Mucosa of rectum (tissue), 2 donors: ENCODE results near the gene PRRX2.

ENCODE experiments used
- H3K27ac ChIP-seq, 2 donors: one replicate each; pipeline ENCODE4 v1.7.0; 2013; ENCODE audit warnings: inconsistent platforms in 2 of 2, low read depth in 2 of 2, low read length in 2 of 2
- H3K27me3 ChIP-seq, 2 donors: one replicate each; pipeline ENCODE4 v1.7.0; 2013; ENCODE audit warnings: low read length in 2 of 2; ENCODE audit not compliant: control insufficient read depth in 2 of 2, insufficient read depth in 2 of 2
- H3K36me3 ChIP-seq, 2 donors: one replicate each; pipeline ENCODE4 v1.7.0; 2013; ENCODE audit warnings: low read length in 2 of 2; ENCODE audit not compliant: control insufficient read depth in 2 of 2, insufficient read depth in 2 of 2
- H3K4me1 ChIP-seq, 2 donors: one replicate each; pipeline ENCODE4 v1.7.0; 2013; ENCODE audit warnings: low read length in 2 of 2, mild to moderate bottlenecking in 1 of 2; ENCODE audit not compliant: control insufficient read depth in 2 of 2, insufficient read depth in 2 of 2
- H3K4me3 ChIP-seq, 2 donors: one replicate each; pipeline ENCODE4 v1.7.0; 2013; ENCODE audit warnings: low read length in 2 of 2
- H3K9ac ChIP-seq, 2 donors: one replicate each; pipeline ENCODE4 v1.7.0; 2013; ENCODE audit warnings: low read length in 2 of 2, low read depth in 1 of 2, mild to moderate bottlenecking in 1 of 2
- H3K9me3 ChIP-seq, 2 donors: one replicate each; pipeline ENCODE4 v1.7.0; 2013; ENCODE audit warnings: low read length in 2 of 2; ENCODE audit not compliant: control insufficient read depth in 2 of 2
- donor health status: healthy.
- donor health status: Normal muscosa, but diverticular disease.

The PRRX2 gene

GRCh38 chr9:129667378-129667777 is 1.9 kb downstream of the PRRX2 start:
- peaks cover 9 to 19% of the 10 kb centered on the region in 2 donors for H3K27me3 ChIP-seq
- no peak overlapping the region for H3K27ac ChIP-seq
- H3K36me3 ChIP-seq = no peaks in the 10 kb centered on the region

GRCh38 chr9:129667850-129668249 is 2.4 kb downstream of the PRRX2 start:
- Histone ChIP-seq H3K4me3 (no peak overlapping the region), H3K27me3 (peaks cover 9 to 19% of the 10 kb centered on the region in 2 donors), H3K4me1 (peaks cover 0 to 2% of the 10 kb centered on the region in 2 donors), H3K36me3 (no peaks in the 10 kb centered on the region), H3K9me3 (no peaks in the 10 kb centered on the region), H3K27ac (no peak overlapping the region), H3K9ac (no peak overlapping the region)

More at GRCh38 chr9:129667378-129667777, 1.9 kb downstream of the PRRX2 start:
- no peak overlapping the region for H3K9ac ChIP-seq
- no peak overlapping the region for H3K4me3 ChIP-seq
- H3K9me3 ChIP-seq = no peaks in the 10 kb centered on the region
- peaks cover 0 to 2% of the 10 kb centered on the region in 2 donors for H3K4me1 ChIP-seq

GRCh38 chr9:129669141-129669718 is 3.8 kb downstream of the PRRX2 start:
- H3K27me3 ChIP-seq = peaks cover 9 to 14% of the 10 kb centered on the region in 2 donors
- H3K36me3 ChIP-seq = no peaks in the 10 kb centered on the region
- no peak overlapping the region for H3K27ac ChIP-seq
- H3K4me3 ChIP-seq = no peak overlapping the region
- no peak overlapping the region for H3K9ac ChIP-seq
- H3K4me1 ChIP-seq = peaks cover 0 to 2% of the 10 kb centered on the region in 2 donors
- H3K9me3 ChIP-seq = no peaks in the 10 kb centered on the region

- Histone ChIP-seq H3K9me3 (no peaks in the 10 kb centered on the region), H3K36me3 (no peaks in the 10 kb centered on the region), H3K27me3 (peaks cover 6 to 14% of the 10 kb centered on the region in 2 donors), H3K4me3 (no peak overlapping the region), H3K9ac (no peak overlapping the region), H3K4me1 (no peaks in the 10 kb centered on the region), H3K27ac (no peak overlapping the region)
Measured at GRCh38 chr9:129669946-129670345, 4.5 kb downstream of the PRRX2 start.

GRCh38 chr9:129671065-129671464 is 5.6 kb downstream of the PRRX2 start:
- Histone ChIP-seq H3K27ac (no peak overlapping the region), H3K9me3 (no peaks in the 10 kb centered on the region), H3K9ac (no peak overlapping the region), H3K4me3 (no peak overlapping the region), H3K4me1 (no peaks in the 10 kb centered on the region), H3K27me3 (peaks cover 6 to 15% of the 10 kb centered on the region in 2 donors), H3K36me3 (no peaks in the 10 kb centered on the region)

GRCh38 chr9:129671519-129671918 is 6.1 kb downstream of the PRRX2 start:
- Histone ChIP-seq H3K9ac (no peak overlapping the region), H3K27me3 (peaks cover 8 to 19% of the 10 kb centered on the region in 2 donors), H3K9me3 (no peaks in the 10 kb centered on the region), H3K4me1 (no peaks in the 10 kb centered on the region), H3K27ac (no peak overlapping the region), H3K36me3 (no peaks in the 10 kb centered on the region), H3K4me3 (no peak overlapping the region)

GRCh38 chr9:129672702-129673101 is 7.3 kb downstream of the PRRX2 start:
- Histone ChIP-seq H3K36me3 (no peaks in the 10 kb centered on the region), H3K9me3 (no peaks in the 10 kb centered on the region), H3K9ac (no peak overlapping the region), H3K27me3 (peaks cover 2 to 12% of the 10 kb centered on the region in 2 donors), H3K4me3 (no peak overlapping the region), H3K27ac (no peak overlapping the region), H3K4me1 (no peaks in the 10 kb centered on the region)

GRCh38 chr9:129673602-129674001 is 8.2 kb downstream of the PRRX2 start:
- H3K36me3 ChIP-seq = no peaks in the 10 kb centered on the region
- H3K4me3 ChIP-seq = no peak overlapping the region
- no peaks in the 10 kb centered on the region for H3K4me1 ChIP-seq
- no peak overlapping the region for H3K27ac ChIP-seq
- H3K27me3 ChIP-seq = peaks cover 2 to 7% of the 10 kb centered on the region in 2 donors
- no peaks in the 10 kb centered on the region for H3K9me3 ChIP-seq
- no peak overlapping the region for H3K9ac ChIP-seq

GRCh38 chr9:129674229-129674628 is 8.8 kb downstream of the PRRX2 start:
- peaks cover 2 to 7% of the 10 kb centered on the region in 2 donors for H3K27me3 ChIP-seq
- no peaks in the 10 kb centered on the region for H3K4me1 ChIP-seq
- H3K4me3 ChIP-seq = no peak overlapping the region

GRCh38 chr9:129675620-129676019 is 10.2 kb downstream of the PRRX2 start:
- Histone ChIP-seq H3K36me3 (no peaks in the 10 kb centered on the region), H3K27ac (no peak overlapping the region), H3K4me3 (no peak overlapping the region), H3K9ac (no peak overlapping the region), H3K9me3 (no peaks in the 10 kb centered on the region), H3K27me3 (peaks cover 5 to 7% of the 10 kb centered on the region in 2 donors), H3K4me1 (no peaks in the 10 kb centered on the region)

More at GRCh38 chr9:129674229-129674628, 8.8 kb downstream of the PRRX2 start:
- no peaks in the 10 kb centered on the region for H3K36me3 ChIP-seq
- H3K27ac ChIP-seq = no peak overlapping the region
- no peak overlapping the region for H3K9ac ChIP-seq
- H3K9me3 ChIP-seq = no peaks in the 10 kb centered on the region
